H1 (cell line): ENCODE measurements around the gene PTPN5. TPM values are rescaled to one million over a fixed set of nuclear protein-coding genes. Genes with fewer than 3 reads are reported as not detected.

Experiments used
- BCL11A ChIP-seq, 2 experiments: IDR thresholded peaks; one replicate each; pipeline ENCODE4 v1.6.1; 2011; ENCODE audit warnings: low read depth in 2 of 2, low read length in 2 of 2, mild to moderate bottlenecking in 2 of 2
- CHD1 ChIP-seq: IDR thresholded peaks from 2 replicates; pipeline ENCODE4 v1.6.1; 2012; ENCODE audit warnings: low read depth, low read length, improper control_type of control experiment
- EGR1 ChIP-seq: IDR thresholded peaks from 2 replicates; pipeline ENCODE4 v1.6.1; 2011; ENCODE audit warnings: low read depth, low read length, borderline replicate concordance
- EP300 ChIP-seq, 2 experiments: IDR thresholded peaks; 1 replicate in 1 of 2; 2 replicates in 1 of 2; pipeline ENCODE4 v1.6.1; 2011 to 2012; ENCODE audit warnings: low read depth in 2 of 2, low read length in 2 of 2, mild to moderate bottlenecking in 2 of 2, borderline replicate concordance in 1 of 2, inconsistent platforms in 1 of 2, moderate library complexity in 1 of 2
- HDAC6 ChIP-seq: IDR thresholded peaks from one replicate; pipeline ENCODE4 v1.7.1; 2012; ENCODE audit warnings: low read depth, mild to moderate bottlenecking, inconsistent platforms, low read length, moderate library complexity
- RFX5 ChIP-seq: IDR thresholded peaks from 2 replicates; pipeline ENCODE4 v1.6.1; 2011; ENCODE audit warnings: low read depth, low read length, improper control_type of control experiment, borderline replicate concordance
- RNF2 ChIP-seq: fragments of 200-900, 300-1000 bp; sonication (generic); IDR thresholded peaks from 2 replicates; pipeline ENCODE4 v1.7.1; 2016; ENCODE audit warnings: borderline replicate concordance, low read depth, mild to moderate bottlenecking, antibody characterized with exemption, low read length; ENCODE audit not compliant: poor library complexity, severe bottlenecking; ENCODE audit errors: missing control alignments
- SIRT6 ChIP-seq: IDR thresholded peaks from one replicate; pipeline ENCODE4 v1.7.1; 2012; ENCODE audit warnings: low read length, inconsistent platforms
- TBP ChIP-seq: IDR thresholded peaks from 2 replicates; pipeline ENCODE4 v1.6.1; 2011; ENCODE audit warnings: low read depth, low read length, improper control_type of control experiment
- polyA plus RNA-seq, 7 experiments: library from polyadenylated mRNA; depleted of rRNA in 3 of 7; stranded (reverse) in 5 of 7; unstranded in 2 of 7; fragments of >200 nt in 5 of 7; fragments of 200-250 nt in 2 of 7; gene quantifications; 1 replicate in 5 of 7; 2 replicates in 1 of 7; 4 replicates in 1 of 7; pipeline versions ENCODE4 v1.2.1 to v1.2.3, GENCODE V29; 2011 to 2013; ENCODE audit warnings: missing spikeins in 2 of 7, mixed read lengths in 2 of 7
- total RNA-seq: library from RNA; stranded (reverse); fragmentation: NEBNext Ultra II Directional; extraction: Animal tissue kit (Norgen Biotek cat#: 25700); gene quantifications from 2 replicates; pipeline ENCODE4 v1.2.1, GENCODE V29; 2021
- TF ChIP-seq, protein P1 (sequence below): fragments of 300-600 bp; sonication (generic); IDR thresholded peaks from 2 replicates; pipeline ENCODE4 v1.7.1; 2012; ENCODE audit warnings: low read length, moderate library complexity, mild to moderate bottlenecking, inconsistent platforms; ENCODE audit not compliant: insufficient replicate concordance

PTPN5 gene
- total and polyA plus RNA-seq, 2 of the 8 experiments (the other 6 are each of a cell fraction or from before 2014, with no cell fraction given) = 8.4 to 12.9 TPM

DNA sequence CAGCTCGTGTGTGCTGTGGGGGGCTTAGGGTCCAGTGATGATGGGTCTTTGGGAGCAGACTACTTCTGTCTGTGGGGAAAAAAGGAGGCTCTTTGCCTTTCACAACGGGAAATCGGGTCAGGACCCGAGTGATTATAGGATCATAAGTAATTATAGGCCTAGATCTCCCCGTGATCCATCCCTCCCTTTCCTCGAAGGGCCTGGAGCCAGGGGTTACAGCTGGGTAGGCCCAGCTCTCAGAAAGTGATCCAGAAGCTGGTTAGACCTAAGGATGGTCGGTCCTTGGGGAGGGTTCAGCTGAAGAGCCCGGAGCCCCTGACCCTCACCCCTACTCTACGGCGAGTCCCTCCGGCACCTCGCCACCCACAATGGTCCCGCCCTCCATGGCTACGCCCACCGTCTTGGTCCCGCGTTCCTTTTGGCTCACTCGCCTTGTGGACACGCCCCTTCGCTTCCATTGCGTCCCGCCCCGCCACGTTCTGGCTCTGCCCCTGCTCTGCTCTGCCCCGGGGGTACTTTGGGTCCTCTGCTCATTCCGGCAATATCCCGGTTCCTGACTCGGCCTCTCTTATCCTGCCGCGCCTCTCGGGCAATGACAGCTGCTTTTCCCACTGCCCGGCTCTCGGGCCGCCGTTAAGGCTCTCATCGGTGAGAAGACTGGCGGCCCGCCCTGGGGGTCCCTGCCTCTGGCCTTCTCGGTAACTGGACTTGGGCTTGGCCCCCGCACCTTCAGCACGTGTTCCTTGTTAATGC lies 70.6 kb downstream of the PTPN5 start (continued):
- TF ChIP-seq HDAC6 = no peak
- no peak for TF ChIP-seq BCL11A (IDR thresholded peaks at IDR 0.05; ENCODE audit: low read depth in 2 of 2, low read length in 2 of 2)
- TF ChIP-seq EP300 (IDR thresholded peaks at IDR 0.05; ENCODE audit: borderline replicate concordance in 1 of 2, low read depth in 2 of 2, low read length in 2 of 2) = no peak
- TF ChIP-seq CHD1 = no peak
- TF ChIP-seq TBP = peak; percentile 70; the same call in 1 of the 2 replicates
- TF ChIP-seq RNF2 = no peak
- TF ChIP-seq EGR1 = no peak
- TF ChIP-seq SIRT6 = no peak
- no peak for TF ChIP-seq RFX5
- TF ChIP-seq, protein P1, sequence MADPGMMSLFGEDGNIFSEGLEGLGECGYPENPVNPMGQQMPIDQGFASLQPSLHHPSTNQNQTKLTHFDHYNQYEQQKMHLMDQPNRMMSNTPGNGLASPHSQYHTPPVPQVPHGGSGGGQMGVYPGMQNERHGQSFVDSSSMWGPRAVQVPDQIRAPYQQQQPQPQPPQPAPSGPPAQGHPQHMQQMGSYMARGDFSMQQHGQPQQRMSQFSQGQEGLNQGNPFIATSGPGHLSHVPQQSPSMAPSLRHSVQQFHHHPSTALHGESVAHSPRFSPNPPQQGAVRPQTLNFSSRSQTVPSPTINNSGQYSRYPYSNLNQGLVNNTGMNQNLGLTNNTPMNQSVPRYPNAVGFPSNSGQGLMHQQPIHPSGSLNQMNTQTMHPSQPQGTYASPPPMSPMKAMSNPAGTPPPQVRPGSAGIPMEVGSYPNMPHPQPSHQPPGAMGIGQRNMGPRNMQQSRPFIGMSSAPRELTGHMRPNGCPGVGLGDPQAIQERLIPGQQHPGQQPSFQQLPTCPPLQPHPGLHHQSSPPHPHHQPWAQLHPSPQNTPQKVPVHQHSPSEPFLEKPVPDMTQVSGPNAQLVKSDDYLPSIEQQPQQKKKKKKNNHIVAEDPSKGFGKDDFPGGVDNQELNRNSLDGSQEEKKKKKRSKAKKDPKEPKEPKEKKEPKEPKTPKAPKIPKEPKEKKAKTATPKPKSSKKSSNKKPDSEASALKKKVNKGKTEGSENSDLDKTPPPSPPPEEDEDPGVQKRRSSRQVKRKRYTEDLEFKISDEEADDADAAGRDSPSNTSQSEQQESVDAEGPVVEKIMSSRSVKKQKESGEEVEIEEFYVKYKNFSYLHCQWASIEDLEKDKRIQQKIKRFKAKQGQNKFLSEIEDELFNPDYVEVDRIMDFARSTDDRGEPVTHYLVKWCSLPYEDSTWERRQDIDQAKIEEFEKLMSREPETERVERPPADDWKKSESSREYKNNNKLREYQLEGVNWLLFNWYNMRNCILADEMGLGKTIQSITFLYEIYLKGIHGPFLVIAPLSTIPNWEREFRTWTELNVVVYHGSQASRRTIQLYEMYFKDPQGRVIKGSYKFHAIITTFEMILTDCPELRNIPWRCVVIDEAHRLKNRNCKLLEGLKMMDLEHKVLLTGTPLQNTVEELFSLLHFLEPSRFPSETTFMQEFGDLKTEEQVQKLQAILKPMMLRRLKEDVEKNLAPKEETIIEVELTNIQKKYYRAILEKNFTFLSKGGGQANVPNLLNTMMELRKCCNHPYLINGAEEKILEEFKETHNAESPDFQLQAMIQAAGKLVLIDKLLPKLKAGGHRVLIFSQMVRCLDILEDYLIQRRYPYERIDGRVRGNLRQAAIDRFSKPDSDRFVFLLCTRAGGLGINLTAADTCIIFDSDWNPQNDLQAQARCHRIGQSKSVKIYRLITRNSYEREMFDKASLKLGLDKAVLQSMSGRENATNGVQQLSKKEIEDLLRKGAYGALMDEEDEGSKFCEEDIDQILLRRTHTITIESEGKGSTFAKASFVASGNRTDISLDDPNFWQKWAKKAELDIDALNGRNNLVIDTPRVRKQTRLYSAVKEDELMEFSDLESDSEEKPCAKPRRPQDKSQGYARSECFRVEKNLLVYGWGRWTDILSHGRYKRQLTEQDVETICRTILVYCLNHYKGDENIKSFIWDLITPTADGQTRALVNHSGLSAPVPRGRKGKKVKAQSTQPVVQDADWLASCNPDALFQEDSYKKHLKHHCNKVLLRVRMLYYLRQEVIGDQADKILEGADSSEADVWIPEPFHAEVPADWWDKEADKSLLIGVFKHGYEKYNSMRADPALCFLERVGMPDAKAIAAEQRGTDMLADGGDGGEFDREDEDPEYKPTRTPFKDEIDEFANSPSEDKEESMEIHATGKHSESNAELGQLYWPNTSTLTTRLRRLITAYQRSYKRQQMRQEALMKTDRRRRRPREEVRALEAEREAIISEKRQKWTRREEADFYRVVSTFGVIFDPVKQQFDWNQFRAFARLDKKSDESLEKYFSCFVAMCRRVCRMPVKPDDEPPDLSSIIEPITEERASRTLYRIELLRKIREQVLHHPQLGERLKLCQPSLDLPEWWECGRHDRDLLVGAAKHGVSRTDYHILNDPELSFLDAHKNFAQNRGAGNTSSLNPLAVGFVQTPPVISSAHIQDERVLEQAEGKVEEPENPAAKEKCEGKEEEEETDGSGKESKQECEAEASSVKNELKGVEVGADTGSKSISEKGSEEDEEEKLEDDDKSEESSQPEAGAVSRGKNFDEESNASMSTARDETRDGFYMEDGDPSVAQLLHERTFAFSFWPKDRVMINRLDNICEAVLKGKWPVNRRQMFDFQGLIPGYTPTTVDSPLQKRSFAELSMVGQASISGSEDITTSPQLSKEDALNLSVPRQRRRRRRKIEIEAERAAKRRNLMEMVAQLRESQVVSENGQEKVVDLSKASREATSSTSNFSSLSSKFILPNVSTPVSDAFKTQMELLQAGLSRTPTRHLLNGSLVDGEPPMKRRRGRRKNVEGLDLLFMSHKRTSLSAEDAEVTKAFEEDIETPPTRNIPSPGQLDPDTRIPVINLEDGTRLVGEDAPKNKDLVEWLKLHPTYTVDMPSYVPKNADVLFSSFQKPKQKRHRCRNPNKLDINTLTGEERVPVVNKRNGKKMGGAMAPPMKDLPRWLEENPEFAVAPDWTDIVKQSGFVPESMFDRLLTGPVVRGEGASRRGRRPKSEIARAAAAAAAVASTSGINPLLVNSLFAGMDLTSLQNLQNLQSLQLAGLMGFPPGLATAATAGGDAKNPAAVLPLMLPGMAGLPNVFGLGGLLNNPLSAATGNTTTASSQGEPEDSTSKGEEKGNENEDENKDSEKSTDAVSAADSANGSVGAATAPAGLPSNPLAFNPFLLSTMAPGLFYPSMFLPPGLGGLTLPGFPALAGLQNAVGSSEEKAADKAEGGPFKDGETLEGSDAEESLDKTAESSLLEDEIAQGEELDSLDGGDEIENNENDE = no peak
